Activated T-helper 17 cell treated with anti-CD3 and anti-CD28 coated beads, Interleukin-2, amount 50 U/mL, for 72 hours (primary cell): ENCODE data around the gene TNFAIP3. TPM values are rescaled to one million over a fixed set of nuclear protein-coding genes. Genes with fewer than 3 reads are reported as not detected.
A peak's percentile ranks its signal among the peaks of the same experiment; 100 is the strongest.
"Not testable (repeated sequence)": the region's sequence is repeated elsewhere in the genome, so short reads cannot be mapped to it uniquely, and the experiment has no call there.

ENCODE experiments used
- ATAC-seq: fragments of 150-1000 bp; cut with Tn5 transposase; replicated peaks from 2 replicates; pipeline ENCODE4 v1.10.0; 2021; ENCODE audit warnings: mild to moderate bottlenecking, moderate library complexity
- H3K27ac Mint-ChIP-seq: one replicate; pipeline ENCODE4 v1.8.0; 2022; ENCODE audit warnings: mixed read lengths
- H3K27me3 Mint-ChIP-seq: one replicate; pipeline ENCODE4 v1.8.0; 2022; ENCODE audit warnings: mixed read lengths
- H3K36me3 Mint-ChIP-seq: one replicate; pipeline ENCODE4 v1.8.0; 2022; ENCODE audit warnings: low read depth, mild to moderate bottlenecking, mixed read lengths
- H3K4me1 Mint-ChIP-seq: one replicate; pipeline ENCODE4 v1.8.0; 2022; ENCODE audit warnings: mixed read lengths
- H3K4me3 Mint-ChIP-seq: one replicate; pipeline ENCODE4 v1.8.0; 2022; ENCODE audit warnings: mild to moderate bottlenecking, mixed read lengths
- H3K9me3 Mint-ChIP-seq: one replicate; pipeline ENCODE4 v1.8.0; 2022; ENCODE audit warnings: mixed read lengths
- total RNA-seq, 2 donors: library from RNA; stranded (reverse); gene quantifications; one replicate each; pipeline ENCODE4 v1.2.3, GENCODE V29; 2022

The TNFAIP3 gene
- total RNA-seq, 2 donors from 2014 or later, result 254 to 663 TPM

- no peak for ATAC-seq
- Mint-ChIP-seq H3K9me3 (peaks cover 6% of the 10 kb centered on the region), H3K27ac (peak overlapping the region; percentile 85), H3K36me3 (peaks cover 59% of the 10 kb centered on the region), H3K4me3 (no peak overlapping the region), H3K27me3 (no peaks in the 10 kb centered on the region), H3K4me1 (peaks cover 31% of the 10 kb centered on the region)
Measured at GRCh38 chr6:137884149-137884909, 17.3 kb downstream of the TNFAIP3 start.

- not testable (repeated sequence) for ATAC-seq, H3K9me3 Mint-ChIP-seq, H3K27me3 Mint-ChIP-seq, H3K4me3 Mint-ChIP-seq
- H3K4me1 Mint-ChIP-seq, result peaks cover 31% of the 10 kb centered on the region
- peaks cover 53% of the 10 kb centered on the region for H3K36me3 Mint-ChIP-seq
- peak overlapping the region; percentile 85 for H3K27ac Mint-ChIP-seq
Measured at GRCh38 chr6:137884910-137885229, 17.8 kb downstream of the TNFAIP3 start.

GRCh38 chr6:137886226-137886625 is 19.2 kb downstream of the TNFAIP3 start:
- H3K27me3 Mint-ChIP-seq, H3K9me3 Mint-ChIP-seq, ATAC-seq: not testable (repeated sequence)
- Mint-ChIP-seq H3K4me3 (peak overlapping the region; percentile 30), H3K27ac (peak overlapping the region; percentile 62), H3K4me1 (peaks cover 31% of the 10 kb centered on the region), H3K36me3 (peaks cover 40% of the 10 kb centered on the region)

- ATAC-seq, result no peak
- peaks cover 10% of the 10 kb centered on the region for H3K9me3 Mint-ChIP-seq
- H3K27me3 Mint-ChIP-seq, result no peaks in the 10 kb centered on the region
- H3K4me1 Mint-ChIP-seq, result peaks cover 34% of the 10 kb centered on the region
- no peaks in the 10 kb centered on the region for H3K36me3 Mint-ChIP-seq
- no peak overlapping the region for H3K27ac Mint-ChIP-seq
- H3K4me3 Mint-ChIP-seq, result no peak overlapping the region
Measured at GRCh38 chr6:137890983-137891537, 24.0 kb downstream of the TNFAIP3 start.

GRCh38 chr6:137892271-137892708 is 25.2 kb downstream of the TNFAIP3 start:
- Mint-ChIP-seq H3K36me3 (no peaks in the 10 kb centered on the region), H3K27me3 (no peaks in the 10 kb centered on the region), H3K4me3 (no peak overlapping the region), H3K9me3 (peaks cover 10% of the 10 kb centered on the region), H3K27ac (no peak overlapping the region), H3K4me1 (peaks cover 22% of the 10 kb centered on the region)
- peak; percentile 52 for ATAC-seq

GRCh38 chr6:137893181-137893580 is 26.1 kb downstream of the TNFAIP3 start:
- no peak for ATAC-seq
- H3K4me1 Mint-ChIP-seq, result peaks cover 20% of the 10 kb centered on the region
- H3K27ac Mint-ChIP-seq, result no peak overlapping the region

GRCh38 chr6:137893726-137894125 is 26.7 kb downstream of the TNFAIP3 start:
- Mint-ChIP-seq H3K4me3 (no peak overlapping the region), H3K27ac (no peak overlapping the region), H3K36me3 (no peaks in the 10 kb centered on the region), H3K4me1 (peaks cover 15% of the 10 kb centered on the region), H3K27me3 (no peaks in the 10 kb centered on the region), H3K9me3 (peaks cover 3% of the 10 kb centered on the region)
- no peak for ATAC-seq

More at GRCh38 chr6:137893181-137893580, 26.1 kb downstream of the TNFAIP3 start:
- no peak overlapping the region for H3K4me3 Mint-ChIP-seq
- H3K27me3 Mint-ChIP-seq, result no peaks in the 10 kb centered on the region
- H3K36me3 Mint-ChIP-seq, result no peaks in the 10 kb centered on the region
- H3K9me3 Mint-ChIP-seq, result peaks cover 9% of the 10 kb centered on the region

- not testable (repeated sequence) for H3K27me3 Mint-ChIP-seq, H3K4me3 Mint-ChIP-seq, H3K27ac Mint-ChIP-seq, H3K9me3 Mint-ChIP-seq, ATAC-seq, H3K36me3 Mint-ChIP-seq
- H3K4me1 Mint-ChIP-seq, result peaks cover 14% of the 10 kb centered on the region
Measured at GRCh38 chr6:137894378-137894777, 27.3 kb downstream of the TNFAIP3 start.

GRCh38 chr6:137894779-137895385 is 27.8 kb downstream of the TNFAIP3 start:
- peaks cover 3% of the 10 kb centered on the region for H3K9me3 Mint-ChIP-seq
- H3K27ac Mint-ChIP-seq, result no peak overlapping the region
- no peak overlapping the region for H3K4me3 Mint-ChIP-seq
- no peaks in the 10 kb centered on the region for H3K36me3 Mint-ChIP-seq
- H3K4me1 Mint-ChIP-seq, result peaks cover 14% of the 10 kb centered on the region
- ATAC-seq, result no peak
- H3K27me3 Mint-ChIP-seq, result no peaks in the 10 kb centered on the region

- H3K27ac Mint-ChIP-seq, result no peak overlapping the region
- H3K4me1 Mint-ChIP-seq, result peaks cover 14% of the 10 kb centered on the region
- no peaks in the 10 kb centered on the region for H3K27me3 Mint-ChIP-seq
- H3K4me3 Mint-ChIP-seq, result no peak overlapping the region
- no peaks in the 10 kb centered on the region for H3K9me3 Mint-ChIP-seq
- no peak for ATAC-seq
- H3K36me3 Mint-ChIP-seq, result no peaks in the 10 kb centered on the region
Measured at GRCh38 chr6:137896647-137897046, 29.6 kb downstream of the TNFAIP3 start.

GRCh38 chr6:137900815-137901214 is 33.8 kb downstream of the TNFAIP3 start:
- Mint-ChIP-seq H3K9me3 (no peaks in the 10 kb centered on the region), H3K4me3 (no peak overlapping the region), H3K4me1 (peaks cover 24% of the 10 kb centered on the region), H3K27ac (no peak overlapping the region), H3K36me3 (peaks cover 4% of the 10 kb centered on the region), H3K27me3 (no peaks in the 10 kb centered on the region)
- no peak for ATAC-seq

GRCh38 chr6:137901454-137901853 is 34.4 kb downstream of the TNFAIP3 start:
- Mint-ChIP-seq H3K27me3 (no peaks in the 10 kb centered on the region), H3K9me3 (no peaks in the 10 kb centered on the region), H3K4me3 (no peak overlapping the region), H3K27ac (no peak overlapping the region), H3K36me3 (peaks cover 4% of the 10 kb centered on the region), H3K4me1 (peaks cover 25% of the 10 kb centered on the region)
- no peak for ATAC-seq

- Mint-ChIP-seq H3K27me3 (no peaks in the 10 kb centered on the region), H3K27ac (peak overlapping the region; percentile 92), H3K36me3 (peaks cover 4% of the 10 kb centered on the region), H3K4me3 (peak overlapping the region; percentile 86), H3K4me1 (peaks cover 28% of the 10 kb centered on the region), H3K9me3 (no peaks in the 10 kb centered on the region)
- ATAC-seq, result no peak
Measured at GRCh38 chr6:137902699-137903098, 35.6 kb downstream of the TNFAIP3 start.

- peaks cover 4% of the 10 kb centered on the region for H3K36me3 Mint-ChIP-seq
- H3K9me3 Mint-ChIP-seq, result no peaks in the 10 kb centered on the region
- H3K27ac Mint-ChIP-seq, result peak overlapping the region; percentile 92
- H3K4me1 Mint-ChIP-seq, result peaks cover 32% of the 10 kb centered on the region
- H3K4me3 Mint-ChIP-seq, result peak overlapping the region; percentile 86
- no peaks in the 10 kb centered on the region for H3K27me3 Mint-ChIP-seq
- no peak for ATAC-seq
Measured at GRCh38 chr6:137903274-137903932, 36.3 kb downstream of the TNFAIP3 start.
